Measurements from ENCODE around the gene KCNAB2. TPM values are rescaled to one million over a fixed set of nuclear protein-coding genes. Genes with fewer than 3 reads are reported as not detected.
"Not testable (repeated sequence)": the region's sequence is repeated elsewhere in the genome, so short reads cannot be mapped to it uniquely, and the experiment has no call there.

KCNAB2 gene
- total RNA-seq, 2 donors from 2014 or later, result 4.7 to 6.4 TPM

DNA sequence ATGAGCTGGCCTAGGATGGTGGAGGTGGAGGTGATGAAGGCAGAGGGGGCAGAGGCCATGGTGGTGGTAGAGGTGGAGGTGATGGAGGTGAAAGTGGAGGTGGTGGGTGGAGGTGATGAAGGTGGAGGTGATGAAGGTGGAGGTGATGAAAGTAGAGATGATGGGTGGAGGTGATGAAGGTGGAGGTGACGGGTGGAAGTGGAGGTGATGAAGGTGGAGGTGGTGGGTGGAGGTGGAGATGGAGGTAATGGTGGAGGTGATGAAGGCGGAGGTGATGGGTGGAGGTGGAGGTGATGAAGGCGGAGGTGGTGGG lies 33.8 kb upstream of the KCNAB2 start:
- intact Hi-C loops (cut with DNase I), result no loop called here
- Histone ChIP-seq H3K9me3 (no peaks in the 10 kb centered on the region), H3K4me3 (no peak overlapping the region), H3K4me1 (no peaks in the 10 kb centered on the region), H3K36me3 (no peaks in the 10 kb centered on the region), H3K27ac (no peak overlapping the region), H3K9ac (ENCODE audit: low read depth in 2 of 2, low read length in 2 of 2) (no peak overlapping the region), H3K27me3 (no peaks in the 10 kb centered on the region)
- DNase-seq, result no peak
- TF ChIP-seq, protein P1, sequence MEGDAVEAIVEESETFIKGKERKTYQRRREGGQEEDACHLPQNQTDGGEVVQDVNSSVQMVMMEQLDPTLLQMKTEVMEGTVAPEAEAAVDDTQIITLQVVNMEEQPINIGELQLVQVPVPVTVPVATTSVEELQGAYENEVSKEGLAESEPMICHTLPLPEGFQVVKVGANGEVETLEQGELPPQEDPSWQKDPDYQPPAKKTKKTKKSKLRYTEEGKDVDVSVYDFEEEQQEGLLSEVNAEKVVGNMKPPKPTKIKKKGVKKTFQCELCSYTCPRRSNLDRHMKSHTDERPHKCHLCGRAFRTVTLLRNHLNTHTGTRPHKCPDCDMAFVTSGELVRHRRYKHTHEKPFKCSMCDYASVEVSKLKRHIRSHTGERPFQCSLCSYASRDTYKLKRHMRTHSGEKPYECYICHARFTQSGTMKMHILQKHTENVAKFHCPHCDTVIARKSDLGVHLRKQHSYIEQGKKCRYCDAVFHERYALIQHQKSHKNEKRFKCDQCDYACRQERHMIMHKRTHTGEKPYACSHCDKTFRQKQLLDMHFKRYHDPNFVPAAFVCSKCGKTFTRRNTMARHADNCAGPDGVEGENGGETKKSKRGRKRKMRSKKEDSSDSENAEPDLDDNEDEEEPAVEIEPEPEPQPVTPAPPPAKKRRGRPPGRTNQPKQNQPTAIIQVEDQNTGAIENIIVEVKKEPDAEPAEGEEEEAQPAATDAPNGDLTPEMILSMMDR (IDR thresholded peaks at IDR 0.05), result no peak

DNA sequence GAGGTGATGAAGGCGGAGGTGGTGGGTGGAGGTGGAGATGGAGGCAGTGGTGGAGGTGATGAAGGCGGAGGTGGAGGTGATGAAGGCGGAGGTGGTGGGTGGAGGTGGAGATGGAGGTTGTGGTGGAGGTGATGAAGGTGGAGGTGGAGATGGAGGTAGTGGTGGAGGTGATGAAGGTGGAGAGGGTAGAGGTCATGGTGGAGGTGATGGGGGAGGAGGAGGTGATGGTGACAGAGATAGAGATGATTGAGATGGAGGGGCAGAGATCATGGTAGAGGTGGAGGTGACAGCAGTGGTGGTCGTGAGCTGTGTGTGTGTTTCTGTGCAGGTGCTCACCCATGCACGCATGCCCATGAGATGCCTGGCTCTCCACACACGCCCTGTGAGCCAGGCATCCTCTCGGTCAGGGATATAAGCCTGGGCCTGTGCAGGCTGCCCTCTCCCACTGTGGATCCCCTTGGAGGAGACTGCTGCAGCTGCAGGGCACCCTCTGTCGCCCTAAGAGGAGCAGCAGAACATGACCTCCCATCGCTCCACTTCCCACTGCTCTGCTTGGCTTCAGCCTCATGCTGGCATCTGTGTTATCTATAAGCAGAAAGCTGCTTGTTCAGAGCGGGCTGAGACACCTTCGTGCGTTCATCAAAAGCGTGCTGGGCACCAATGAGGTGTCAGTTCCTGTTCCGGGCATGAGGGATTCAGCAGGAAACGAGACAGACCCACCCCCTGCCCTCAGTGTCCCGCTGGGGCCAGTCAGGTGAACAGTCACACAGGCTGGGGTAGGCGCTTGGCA lies 33.0 kb upstream of the KCNAB2 start:
- no peak overlapping the region for H3K27ac ChIP-seq
- no peaks in the 10 kb centered on the region for H3K9me3 ChIP-seq
- no peaks in the 10 kb centered on the region for H3K27me3 ChIP-seq
- intact Hi-C loops (cut with DNase I), result no loop called here
- TF ChIP-seq, protein P1 (IDR thresholded peaks at IDR 0.05), result no peak
- H3K36me3 ChIP-seq, result no peaks in the 10 kb centered on the region
- H3K9ac ChIP-seq (ENCODE audit: low read depth in 2 of 2, low read length in 2 of 2), result no peak overlapping the region
- H3K4me1 ChIP-seq, result no peaks in the 10 kb centered on the region
- no peak for DNase-seq
- no peak overlapping the region for H3K4me3 ChIP-seq

DNA sequence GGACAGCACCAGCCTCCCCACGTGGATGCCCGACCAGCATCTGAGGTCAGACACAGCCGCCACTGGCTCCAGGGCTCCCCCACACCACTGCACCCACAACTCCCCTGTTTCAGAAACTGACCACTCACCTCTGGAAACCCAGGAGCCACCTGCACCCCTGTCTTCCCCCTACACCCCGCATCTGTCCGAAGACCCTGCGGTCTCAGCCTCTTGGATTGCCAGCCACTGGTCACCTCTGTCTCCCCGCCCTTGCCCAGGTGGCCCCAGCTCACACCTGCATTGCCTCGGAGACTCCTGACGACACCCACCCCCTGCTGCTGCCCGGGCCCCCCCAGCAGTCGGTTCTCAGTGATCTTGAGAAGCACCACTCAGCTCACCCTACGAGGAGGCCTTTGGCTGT lies 32.2 kb upstream of the KCNAB2 start:
- H3K36me3 ChIP-seq, result no peaks in the 10 kb centered on the region
- H3K9me3 ChIP-seq, result no peaks in the 10 kb centered on the region
- no peak for DNase-seq
- no peak overlapping the region for H3K4me3 ChIP-seq
- intact Hi-C loops (cut with DNase I), result no loop called here
- H3K9ac ChIP-seq (ENCODE audit: low read depth in 2 of 2, low read length in 2 of 2), result no peak overlapping the region
- TF ChIP-seq, protein P1 (IDR thresholded peaks at IDR 0.05), result no peak
- no peaks in the 10 kb centered on the region for H3K4me1 ChIP-seq
- no peak overlapping the region for H3K27ac ChIP-seq
- no peaks in the 10 kb centered on the region for H3K27me3 ChIP-seq

DNA sequence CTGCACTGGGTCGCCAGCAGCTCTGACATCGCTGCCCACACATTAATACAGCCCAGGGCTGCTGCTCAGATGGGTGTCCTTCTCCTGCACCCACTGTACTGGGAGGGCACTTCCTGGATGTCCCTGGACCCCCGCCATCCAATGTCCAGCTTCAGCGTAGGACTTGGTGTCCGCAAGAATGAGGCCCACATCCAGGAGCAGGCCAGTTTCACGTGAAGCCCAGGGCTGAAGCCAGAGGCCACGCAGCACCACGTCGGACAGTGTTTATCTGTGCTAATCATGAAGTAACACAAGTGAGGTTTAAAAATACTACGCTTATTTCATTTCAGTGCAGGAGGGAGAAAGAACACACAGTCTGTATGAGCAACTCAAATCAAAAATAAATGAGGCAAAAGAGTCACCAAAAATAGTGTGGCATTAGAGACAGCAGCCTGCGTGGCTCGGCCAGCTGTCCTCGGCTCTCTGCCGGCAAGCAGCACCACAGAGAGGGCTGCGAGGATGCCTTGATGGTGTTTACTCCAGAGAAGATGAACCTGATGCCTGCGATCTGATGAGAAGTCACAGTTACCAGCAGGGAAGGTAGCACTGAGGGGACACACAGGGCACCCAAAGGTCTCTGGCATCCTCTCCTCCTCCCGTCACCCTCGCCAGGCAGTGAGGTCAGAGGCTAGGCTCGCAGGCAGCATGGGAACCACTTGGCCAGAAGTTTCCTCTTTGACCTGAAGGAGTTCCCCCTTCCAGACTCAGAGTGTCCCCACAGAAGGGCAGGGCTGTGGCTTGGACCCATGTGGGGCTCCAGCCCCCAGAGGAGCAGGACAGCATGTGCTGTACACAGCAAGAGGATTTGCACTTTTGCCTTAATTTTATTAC lies 31.3 kb upstream of the KCNAB2 start:
- DNase-seq, result no peak
- no peaks in the 10 kb centered on the region for H3K9me3 ChIP-seq
- intact Hi-C loops (cut with DNase I), result no loop called here
- no peaks in the 10 kb centered on the region for H3K4me1 ChIP-seq
- H3K9ac ChIP-seq (ENCODE audit: low read depth in 2 of 2, low read length in 2 of 2), result no peak overlapping the region
- no peak overlapping the region for H3K4me3 ChIP-seq
- H3K36me3 ChIP-seq, result no peaks in the 10 kb centered on the region
- H3K27ac ChIP-seq, result no peak overlapping the region
- TF ChIP-seq, protein P1 (IDR thresholded peaks at IDR 0.05), result no peak
- no peaks in the 10 kb centered on the region for H3K27me3 ChIP-seq

DNA sequence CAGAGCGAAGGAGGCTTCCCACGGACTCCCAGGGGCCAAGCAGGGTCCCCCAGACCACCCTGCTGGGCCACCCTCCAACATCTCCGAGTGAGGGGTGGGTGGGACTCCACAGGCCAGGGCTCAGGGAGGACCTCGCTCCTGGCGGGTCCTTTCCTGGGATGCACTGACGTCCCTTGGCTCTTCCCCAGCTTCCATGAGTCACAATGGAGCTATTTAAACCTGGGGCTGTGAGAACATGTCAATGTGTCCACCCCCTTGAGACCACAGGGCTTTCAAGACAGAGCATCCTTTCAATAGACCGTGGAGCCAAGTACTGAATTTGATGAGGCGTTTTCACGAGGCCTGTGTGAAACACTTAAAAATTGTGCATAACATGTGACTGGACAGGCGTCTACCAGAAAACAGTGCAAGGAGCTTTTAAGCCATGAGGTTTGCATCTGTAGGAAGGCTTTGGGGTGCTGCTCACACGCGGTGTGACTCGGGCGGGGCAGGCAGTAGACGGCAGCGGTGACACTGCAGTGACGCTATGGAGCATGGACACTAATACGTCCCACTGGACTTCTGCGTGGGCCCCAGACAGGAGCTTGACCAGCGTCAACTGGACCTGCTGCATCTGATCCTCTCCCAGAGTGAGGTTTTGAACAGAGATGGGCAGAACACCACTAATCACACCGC lies 29.4 kb upstream of the KCNAB2 start:
- Histone ChIP-seq H3K4me3 (no peak overlapping the region), H3K27me3 (no peaks in the 10 kb centered on the region), H3K9me3 (no peaks in the 10 kb centered on the region), H3K36me3 (no peaks in the 10 kb centered on the region), H3K9ac (ENCODE audit: low read depth in 2 of 2, low read length in 2 of 2) (no peak overlapping the region), H3K4me1 (no peaks in the 10 kb centered on the region), H3K27ac (no peak overlapping the region)
- intact Hi-C loops (cut with DNase I), result no loop called here
- DNase-seq, result no peak
- TF ChIP-seq, protein P1 (IDR thresholded peaks at IDR 0.05), result no peak

DNA sequence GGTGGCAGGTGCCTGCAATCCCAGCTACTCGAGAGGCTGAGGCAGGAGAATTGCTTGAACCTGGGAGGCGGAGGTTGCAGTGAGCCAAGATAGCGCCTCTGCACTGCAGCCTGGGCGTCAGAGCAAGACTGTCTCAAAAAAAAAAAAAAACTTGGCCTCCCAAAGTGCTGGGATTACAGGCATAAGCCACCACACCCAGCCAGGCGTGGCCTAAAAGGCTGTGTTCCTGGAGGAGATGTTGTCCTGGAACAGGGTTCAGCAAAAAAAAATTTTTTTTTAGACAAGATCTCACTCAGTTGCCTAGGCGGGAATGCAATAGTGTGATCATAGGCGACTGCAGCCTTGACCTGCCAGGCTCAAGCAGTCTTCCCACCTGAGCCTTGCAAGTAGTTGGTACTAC lies 28.0 kb upstream of the KCNAB2 start:
- DNase-seq; H3K9me3 ChIP-seq; intact Hi-C loops (cut with DNase I); H3K36me3 ChIP-seq; H3K4me1 ChIP-seq; H3K27ac ChIP-seq; H3K9ac ChIP-seq (ENCODE audit: low read depth in 2 of 2, low read length in 2 of 2); H3K4me3 ChIP-seq; H3K27me3 ChIP-seq: not testable (repeated sequence)
